ENCODE results near the gene TBC1D8. TPM values are rescaled to one million over a fixed set of nuclear protein-coding genes. Genes with fewer than 3 reads are reported as not detected.

Gene TBC1D8
- total and polyA plus RNA-seq, 2 of the 8 experiments (the other 6 are each of a cell fraction or from before 2014, with no cell fraction given): 20.8 to 21.8 TPM

DNA sequence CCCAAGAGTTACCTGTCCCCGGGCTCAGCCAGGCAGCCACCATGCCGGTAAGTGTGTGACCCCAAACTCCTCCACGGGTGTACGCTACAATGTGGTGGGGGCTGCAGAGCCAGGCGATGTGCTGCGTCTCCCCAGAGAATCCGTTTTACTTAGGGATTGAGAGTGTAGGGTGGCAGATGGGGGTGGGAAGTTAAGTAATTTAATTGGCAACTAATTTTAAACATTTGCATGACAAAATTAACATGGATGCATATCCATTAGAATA lies 175.7 kb downstream of the TBC1D8 start:
- Histone ChIP-seq H3K27me3 (replicated peaks in 1 of 4; ENCODE audit: control insufficient read depth in 3 of 4, extremely low read depth in 1 of 4, insufficient read depth in 3 of 4, low read length in 3 of 4) (no peaks in the 10 kb centered on the region), H3K79me2 (ENCODE audit: control insufficient read depth in 1 of 2, insufficient read depth in 2 of 2, low read length in 2 of 2) (no peaks in the 10 kb centered on the region), H3K9me3 (ENCODE audit: insufficient read depth in 2 of 2, low read depth in 1 of 2, low read length in 1 of 2) (no peaks in the 10 kb centered on the region), H2BK20ac (ENCODE audit: low read length) (no peak overlapping the region), H4K20me1 (replicated peaks in 1 of 2; ENCODE audit: control insufficient read depth in 1 of 2, insufficient read depth in 2 of 2, low read length in 2 of 2) (no peaks in the 10 kb centered on the region), H3K4me2 (ENCODE audit: insufficient read depth in 1 of 2, low read depth in 2 of 2, low read length in 2 of 2) (no peak overlapping the region), H3K27ac (ENCODE audit: low read depth, low read length) (no peak overlapping the region), H4K8ac (ENCODE audit: extremely low read depth, insufficient read depth, low read length) (no peak overlapping the region), H3K4me3 (ENCODE audit: extremely low read depth in 1 of 4, insufficient read depth in 2 of 4, low read depth in 3 of 4, low read length in 4 of 4) (no peak overlapping the region), H4K5ac (ENCODE audit: insufficient read length, low read depth, low read length) (no peak overlapping the region), H3K79me1 (ENCODE audit: low read depth, low read length) (no peaks in the 10 kb centered on the region), H3K14ac (ENCODE audit: insufficient read length) (no peak overlapping the region), H3K4me1 (replicated peaks in 1 of 4; ENCODE audit: control insufficient read depth in 3 of 4, insufficient read depth in 4 of 4, low read length in 3 of 4) (no peaks in the 10 kb centered on the region), H3K23me2 (ENCODE audit: low read depth, low read length) (no peaks in the 10 kb centered on the region), H4K91ac (replicated peaks; ENCODE audit: insufficient read length, low read length) (no peak overlapping the region), H3K4ac (replicated peaks; ENCODE audit: insufficient read length, low read depth, low read length) (no peak overlapping the region), H2BK5ac (ENCODE audit: low read depth, low read length) (no peak overlapping the region), H2BK15ac (ENCODE audit: low read length) (no peak overlapping the region), H3K36me3 (ENCODE audit: control insufficient read depth in 2 of 4, insufficient read depth in 4 of 4, low read length in 3 of 4) (no peaks in the 10 kb centered on the region), H3K18ac (ENCODE audit: extremely low read depth, low read length) (no peak overlapping the region), H2AFZ (ENCODE audit: low read length) (no peak overlapping the region), H3K23ac (ENCODE audit: insufficient read length) (no peak overlapping the region), H3K56ac (replicated peaks; ENCODE audit: insufficient read length, low read depth, low read length) (no peak overlapping the region), H2BK120ac (replicated peaks; ENCODE audit: low read depth, low read length) (no peak overlapping the region), H3K9ac (replicated peaks in 1 of 4; ENCODE audit: extremely low read depth in 1 of 4, low read depth in 3 of 4, low read length in 3 of 4) (no peak overlapping the region), H2BK12ac (ENCODE audit: low read depth, low read length) (no peak overlapping the region), H2AK5ac (ENCODE audit: low read depth, low read length) (no peak overlapping the region)
- ChIA-PET POLR2A (ENCODE audit: partially characterized antibody) (interaction anchor here (3.2 kb wide), 1 partner anchor 28 kb away, joined by 12 read pairs; the partner anchor contains the start of gene RPL31), CTCF (ENCODE audit: partially characterized antibody) (interaction anchor here (0.7 kb wide), 1 partner anchor 89 kb away, joined by 3 read pairs; no protein-coding TSS in a partner anchor)
- 94% methylated on average over 7 of the region's 7 CpGs; no CpG with 5 or more reads in 1 of the 2 experiments for WGBS, 2 experiments (ENCODE audit: extremely low coverage in 1 of 2, insufficient coverage in 1 of 2, insufficient read length in 1 of 2, insufficient replicate concordance in 2 of 2, low coverage in 1 of 2, low lambda C conversion rate in 2 of 2, missing lambda C conversion rate in 1 of 2)
- no peak for FAIRE-seq
- TF ChIP-seq SIX5 (IDR thresholded peaks at IDR 0.05; ENCODE audit: low read depth, low read length) (no peak), CBX5 (IDR thresholded peaks at IDR 0.05; ENCODE audit: low read depth, low read length) (no peak), POU5F1 (IDR thresholded peaks at IDR 0.05; ENCODE audit: low read depth, low read length) (no peak), BACH1 (IDR thresholded peaks at IDR 0.05; ENCODE audit: low read length) (no peak), YY1 (IDR thresholded peaks at IDR 0.05; ENCODE audit: low read depth, low read length) (no peak), FOSL1 (IDR thresholded peaks at IDR 0.05; ENCODE audit: insufficient read depth, low read depth, low read length) (no peak), PHF8 (conservative IDR thresholded peaks at IDR 0.05; ENCODE audit: low read depth, low read length) (no peak), EGR1 (IDR thresholded peaks at IDR 0.05; ENCODE audit: borderline replicate concordance, low read depth, low read length) (no peak), CEBPB (IDR thresholded peaks at IDR 0.05; ENCODE audit: low read depth, low read length) (no peak), JUN (IDR thresholded peaks at IDR 0.05; ENCODE audit: low read depth, low read length) (no peak), ASH2L (IDR thresholded peaks at IDR 0.05; ENCODE audit: low read length) (no peak)
- no peak for DNase-seq (ENCODE audit: low read depth in 1 of 2, low spot score in 2 of 2)
